DOHH2 (cell line): ENCODE results near the gene ITGAX.

Experiments
- H3F3A ChIP-seq: fragments of 200-600 bp; sonication (generic), shearing (Covaris generic); 2 replicates; pipeline ENCODE4 v1.6.0; 2016; ENCODE audit warnings: antibody characterized with exemption, mild to moderate bottlenecking; ENCODE audit not compliant: control insufficient read depth, insufficient read depth
- H3K27ac ChIP-seq: fragments of 200-600 bp; sonication (generic); 2 replicates; pipeline ENCODE4 v1.5.1; 2014; ENCODE audit warnings: low read depth, mild to moderate bottlenecking, low read length, moderate library complexity
- H3K27me3 ChIP-seq: fragments of 200-600 bp; sonication (generic); 2 replicates; pipeline ENCODE4 v1.6.1; 2014; ENCODE audit warnings: mild to moderate bottlenecking, low read length, mixed read lengths; ENCODE audit not compliant: control insufficient read depth
- H3K36me3 ChIP-seq: fragments of 200-600 bp; sonication (generic); 2 replicates; pipeline ENCODE4 v1.6.1; 2014; ENCODE audit warnings: mild to moderate bottlenecking, low read length, moderate library complexity, mixed read lengths; ENCODE audit not compliant: control insufficient read depth
- H3K4me1 ChIP-seq: fragments of 200-600 bp; sonication (generic); 2 replicates; pipeline ENCODE4 v1.6.1; 2014; ENCODE audit warnings: mild to moderate bottlenecking, low read length, mixed read lengths; ENCODE audit not compliant: control insufficient read depth
- H3K4me2 ChIP-seq: fragments of 200-600 bp; sonication (generic); 2 replicates; pipeline ENCODE4 v1.6.0; 2014; ENCODE audit warnings: mild to moderate bottlenecking, low read length, moderate library complexity
- H3K4me3 ChIP-seq: fragments of 200-600 bp; sonication (generic); 2 replicates; pipeline ENCODE4 v1.5.1; 2014; ENCODE audit warnings: mild to moderate bottlenecking, low read length, mixed read lengths
- H3K79me2 ChIP-seq: fragments of 200-600 bp; sonication (generic); 2 replicates; pipeline ENCODE4 v1.6.1; 2014; ENCODE audit warnings: mild to moderate bottlenecking, low read length, mixed read lengths; ENCODE audit not compliant: control insufficient read depth
- H3K9me2 ChIP-seq: fragments of 200-600 bp; sonication (generic); replicated peaks from 2 replicates; pipeline ENCODE4 v1.6.1; 2014; ENCODE audit warnings: mild to moderate bottlenecking, low read length, mixed read lengths; ENCODE audit not compliant: control insufficient read depth
- H3K9me3 ChIP-seq: fragments of 200-600 bp; sonication (generic); 2 replicates; pipeline ENCODE4 v1.6.1; 2014; ENCODE audit warnings: antibody characterized with exemption, low read length, mixed read lengths; ENCODE audit not compliant: control insufficient read depth, insufficient read depth
- H4K20me1 ChIP-seq: fragments of 200-600 bp; sonication (generic); 2 replicates; pipeline ENCODE4 v1.6.0; 2014; ENCODE audit warnings: low read depth, mild to moderate bottlenecking, antibody characterized with exemption, low read length, moderate library complexity; ENCODE audit not compliant: control insufficient read depth, insufficient read depth
- CTCF ChIP-seq: fragments of 200-600 bp; sonication (generic); IDR thresholded peaks from one replicate; pipeline ENCODE4 v1.5.1; 2014; ENCODE audit warnings: antibody characterized with exemption, mild to moderate bottlenecking, low read depth, low read length; ENCODE audit not compliant: poor library complexity, severe bottlenecking
- EZH2phosphoT487 ChIP-seq: fragments of 200-600 bp; sonication (generic); IDR thresholded peaks from 2 replicates; pipeline ENCODE4 v1.6.1; 2017; ENCODE audit warnings: borderline replicate concordance, mild to moderate bottlenecking, antibody characterized with exemption, low read length, moderate library complexity, mixed read lengths

Gene ITGAX

GRCh38 chr16:31430380-31431052, 75.5 kb downstream of the ITGAX start:
- H3K9me2 ChIP-seq: no peaks in the 10 kb centered on the region
- H3K27me3 ChIP-seq: no peaks in the 10 kb centered on the region
- no peaks in the 10 kb centered on the region for H4K20me1 ChIP-seq
- H3K4me1 ChIP-seq: no peaks in the 10 kb centered on the region
- H3K79me2 ChIP-seq: no peaks in the 10 kb centered on the region
- H3K9me3 ChIP-seq: no peaks in the 10 kb centered on the region
- H3K27ac ChIP-seq: no peak overlapping the region
- TF ChIP-seq EZH2phosphoT487 (no peak), CTCF (no peak)
- H3F3A ChIP-seq: no peaks in the 10 kb centered on the region
- no peak overlapping the region for H3K4me3 ChIP-seq
- no peak overlapping the region for H3K4me2 ChIP-seq
- H3K36me3 ChIP-seq: no peaks in the 10 kb centered on the region
